ENCODE results near the gene PLEK.

- TF ChIP-seq POLR2A (IDR thresholded peaks at IDR 0.05; ENCODE audit: low read depth, low read length) (no peak), POLR2AphosphoS5 (IDR thresholded peaks at IDR 0.05; ENCODE audit: low read depth, low read length) (no peak; the same call in 1 of the 2 replicates), TAF1 (IDR thresholded peaks at IDR 0.05; ENCODE audit: borderline replicate concordance, low read depth, low read length) (no peak)
Measured at GRCh38 chr2:68379184-68379708, 14.2 kb downstream of the PLEK start.

Data from GM12892 (cell line).